SK-N-SH (cell line): Measurements from ENCODE around the gene TNIP2.

ENCODE experiments used
- CTCF ChIP-seq: fragments of 200-600 bp; sonication (generic); IDR thresholded peaks from 2 replicates; pipeline ENCODE4 v1.6.1; 2017; ENCODE audit warnings: antibody characterized with exemption, mild to moderate bottlenecking, moderate library complexity
- FOXM1 ChIP-seq: IDR thresholded peaks from 2 replicates; pipeline ENCODE4 v1.4.0; 2012; ENCODE audit warnings: low read depth, mild to moderate bottlenecking
- POLR2AphosphoS5 ChIP-seq: IDR thresholded peaks from 2 replicates; pipeline ENCODE4 v1.6.1; 2012; ENCODE audit warnings: low read depth, low read length

- TF ChIP-seq FOXM1 = no peak
- no peak for TF ChIP-seq POLR2AphosphoS5
- no peak for TF ChIP-seq CTCF
Observed at GRCh38 chr4:2796849-2797544, 40.9 kb upstream of the TNIP2 start.
